Kidney glomerular epithelial cell (primary cell): ENCODE measurements around the gene THSD7B.

Experiments used
- DNase-seq: peaks from one replicate; lab custom pipeline; 2025; lab: John Stamatoyannopoulos, UW

Gene THSD7B

DNA sequence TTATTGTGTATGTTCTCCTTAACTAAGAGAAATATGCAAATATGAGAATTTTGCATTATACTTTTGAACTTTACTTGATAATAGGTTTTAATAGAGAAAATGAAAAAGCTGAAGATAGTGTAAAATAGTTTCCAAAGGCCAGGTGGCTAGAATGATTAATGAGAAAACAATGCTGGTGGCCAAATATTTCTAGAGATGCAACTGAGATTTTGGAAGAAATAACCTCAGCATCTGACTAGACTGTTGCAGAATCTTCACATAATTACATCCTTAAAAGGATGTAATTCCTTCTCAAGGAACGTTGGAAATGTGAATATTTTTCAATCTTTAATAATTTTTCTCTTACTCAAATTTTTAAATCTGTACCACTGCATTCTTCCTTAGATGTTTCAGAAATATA lies 434.4 kb downstream of the THSD7B start:
- DNase-seq, result no peak

DNA sequence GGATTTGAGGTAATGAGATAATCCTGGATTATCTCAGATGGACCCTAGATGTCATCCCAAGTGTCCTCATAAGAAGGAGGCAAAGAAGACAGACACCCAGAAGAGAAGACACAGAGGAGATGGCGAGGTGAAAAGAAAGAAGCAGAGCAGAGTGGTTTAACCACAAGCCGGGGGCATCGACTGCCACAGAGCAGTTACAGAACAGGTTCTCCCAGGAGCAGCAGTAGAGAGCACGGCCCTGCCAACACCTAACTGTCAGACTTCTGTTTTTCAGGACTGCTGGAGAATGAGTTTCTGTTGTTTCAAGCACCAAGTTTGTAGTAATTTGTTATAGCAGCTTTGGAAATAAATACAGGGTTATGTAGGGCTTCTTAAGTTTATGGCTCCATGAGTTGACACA lies 437.0 kb downstream of the THSD7B start:
- no peak for DNase-seq

DNA sequence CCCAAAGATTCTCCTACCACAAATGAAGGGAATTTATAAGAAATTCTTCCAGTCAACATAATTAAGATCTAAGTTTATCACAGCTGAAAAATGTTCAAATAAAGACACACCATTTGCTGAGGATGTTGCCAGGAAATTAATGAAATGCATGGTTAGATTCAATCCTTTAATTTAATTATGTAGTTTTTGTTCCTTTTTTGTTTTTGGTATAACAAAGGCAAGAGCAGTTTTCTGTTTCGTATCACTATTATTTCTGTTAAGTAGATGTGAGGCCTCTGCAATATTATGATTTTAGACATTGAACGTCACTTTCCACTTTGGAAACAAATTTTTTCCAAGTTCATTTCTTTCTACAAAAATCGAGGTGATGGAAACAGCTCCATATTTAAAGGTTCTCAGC lies 440.0 kb downstream of the THSD7B start:
- DNase-seq, result no peak

DNA sequence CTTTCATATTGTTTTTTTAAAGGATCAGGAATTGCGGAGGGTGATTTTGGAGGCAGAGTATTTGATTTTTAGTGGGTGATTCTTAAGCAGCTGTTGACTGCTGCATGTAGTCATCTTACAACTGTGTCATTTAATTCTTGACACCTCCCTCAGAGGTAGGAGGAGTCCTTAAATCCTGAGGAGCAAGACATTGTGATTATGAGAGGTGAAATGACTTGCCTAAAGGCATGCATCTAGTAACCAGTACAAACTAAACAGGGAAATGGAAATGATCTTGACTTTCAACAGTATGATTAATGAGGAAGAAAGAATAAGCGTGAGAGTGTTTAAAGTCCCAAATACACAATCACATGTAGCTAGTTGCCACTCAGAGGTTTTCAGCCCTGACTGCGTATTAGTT lies 440.7 kb downstream of the THSD7B start:
- DNase-seq, result no peak

DNA sequence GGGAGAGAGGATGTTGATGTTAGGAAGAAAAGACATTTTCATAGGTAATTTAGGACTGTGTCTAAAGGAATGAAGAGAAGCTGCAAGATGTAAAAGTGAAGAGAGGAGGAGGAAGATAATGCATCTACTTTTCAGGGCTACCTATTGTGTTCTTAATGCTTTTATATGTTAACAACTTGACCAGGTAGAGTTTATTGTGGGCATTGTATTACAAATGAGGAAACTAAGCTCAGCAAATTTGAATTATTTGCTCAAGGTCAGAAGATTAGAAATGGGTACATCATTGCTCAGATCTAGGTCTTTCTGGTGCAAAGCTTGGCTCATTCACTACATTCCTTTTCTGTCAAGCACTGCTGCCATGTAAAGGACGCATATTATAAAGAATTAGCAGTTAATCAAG lies 441.7 kb downstream of the THSD7B start:
- no peak for DNase-seq

DNA sequence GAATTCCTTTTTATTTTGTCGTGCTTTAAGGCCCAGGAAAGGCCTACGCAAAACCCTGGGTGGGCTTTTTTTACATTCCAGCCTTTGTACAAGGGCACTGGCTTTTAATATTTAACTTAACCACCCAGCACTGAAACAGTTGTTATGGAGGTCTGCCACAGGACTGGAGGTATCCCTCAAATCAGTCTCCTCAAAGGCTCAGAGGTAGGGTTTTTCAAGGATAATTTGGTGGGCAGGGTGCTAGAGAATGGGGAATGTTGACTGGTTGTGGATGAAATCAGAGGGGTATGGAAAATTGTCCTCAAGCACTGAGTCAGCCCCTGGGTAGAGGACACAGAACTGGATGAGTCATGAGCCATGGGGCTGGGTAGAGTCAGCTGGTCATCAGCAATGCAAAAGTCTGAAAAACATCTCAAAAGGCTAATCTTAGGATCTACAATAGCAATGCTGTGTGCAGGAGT lies 443.1 kb downstream of the THSD7B start:
- DNase-seq, result no peak

DNA sequence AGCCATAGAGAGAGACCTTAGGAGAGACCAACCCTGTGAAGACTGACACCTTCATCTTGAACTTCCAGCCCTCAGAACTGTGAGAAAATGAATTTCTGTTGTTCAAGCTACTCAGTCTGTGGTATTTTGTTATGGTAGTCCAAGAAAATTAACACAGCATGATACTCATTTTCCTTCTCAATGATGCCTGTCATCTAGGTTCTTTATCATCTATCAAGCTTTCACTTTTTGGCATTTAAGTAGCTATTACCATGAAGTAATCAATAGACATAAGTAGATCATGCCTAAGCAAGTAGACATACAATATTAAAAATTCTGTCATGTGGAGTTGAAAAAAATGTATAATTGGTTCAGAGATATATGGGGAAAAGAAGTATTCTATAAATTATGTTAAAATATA lies 444.7 kb downstream of the THSD7B start:
- no peak for DNase-seq

DNA sequence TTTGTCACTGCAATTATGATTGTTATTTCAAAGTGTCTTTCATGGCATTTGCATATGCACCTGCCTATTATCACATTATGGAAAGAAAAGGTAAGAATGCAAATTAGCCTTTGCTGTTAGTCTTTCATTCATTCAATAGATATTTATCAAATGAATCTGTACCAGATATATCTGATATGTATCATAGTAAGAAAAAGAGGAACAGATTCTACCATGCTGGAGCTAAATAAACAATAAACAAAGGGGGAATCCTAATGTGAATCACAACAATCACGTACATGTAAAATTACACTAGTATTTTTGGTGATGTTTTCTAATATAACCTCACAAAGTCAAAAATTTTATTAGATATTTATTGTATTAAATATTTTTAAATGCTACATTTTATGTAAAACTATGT lies 446.4 kb downstream of the THSD7B start:
- DNase-seq, result no peak

DNA sequence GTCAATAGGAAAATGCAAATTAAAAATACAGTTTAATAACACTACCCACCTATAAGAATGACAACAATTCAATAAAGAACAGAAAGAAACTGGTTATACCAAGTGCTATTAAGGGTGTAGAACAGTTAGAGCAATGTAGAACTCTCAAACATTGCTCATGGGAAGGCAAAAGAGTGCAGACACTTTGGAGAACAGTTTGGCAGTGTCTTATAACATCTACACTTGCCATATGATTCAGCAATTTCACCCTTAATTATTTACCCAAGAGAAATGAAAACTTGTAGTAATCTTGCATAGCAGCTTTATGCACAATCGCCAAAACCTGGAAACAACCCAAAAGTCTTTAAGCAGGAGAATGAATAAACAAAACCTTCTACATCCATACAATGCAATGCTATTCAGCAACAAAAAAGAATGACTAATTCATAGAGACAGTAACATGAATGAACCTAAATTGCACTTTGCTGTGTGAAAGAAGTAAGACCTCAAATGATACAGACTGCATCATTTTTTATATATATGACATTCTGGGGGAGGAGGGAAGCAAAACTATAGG lies 455.2 kb downstream of the THSD7B start:
- no peak for DNase-seq

DNA sequence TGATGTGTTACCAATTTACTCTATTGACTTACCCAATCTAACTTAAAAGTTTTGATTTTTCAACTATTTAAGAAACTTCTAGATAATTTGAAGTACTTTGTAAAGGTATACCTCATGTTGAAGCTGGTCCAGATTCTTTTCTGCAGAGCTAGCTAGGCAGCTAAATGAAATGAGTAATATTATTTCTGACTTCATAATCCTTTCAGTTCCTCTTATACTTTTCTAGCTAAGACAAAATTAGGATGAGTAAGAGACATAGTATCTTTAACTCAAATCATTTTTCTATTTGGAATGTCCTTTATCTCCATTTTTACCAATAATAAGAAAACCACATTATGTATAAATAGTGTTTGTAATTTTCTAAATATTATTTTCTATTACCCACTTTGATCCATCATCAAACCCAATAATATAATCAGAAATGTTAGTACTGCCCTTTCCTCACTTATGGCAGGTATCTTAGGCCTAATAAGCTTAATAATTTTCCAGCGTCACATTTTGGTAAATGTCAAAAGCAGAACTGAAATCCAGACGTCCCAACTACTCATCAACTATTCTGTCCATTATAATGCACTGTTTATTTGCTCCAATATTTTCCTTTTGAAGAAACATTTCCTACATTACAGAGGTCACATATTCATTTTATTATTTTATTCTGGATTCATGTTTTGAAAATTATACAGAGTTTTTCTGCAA lies 456.6 kb downstream of the THSD7B start:
- no peak for DNase-seq

DNA sequence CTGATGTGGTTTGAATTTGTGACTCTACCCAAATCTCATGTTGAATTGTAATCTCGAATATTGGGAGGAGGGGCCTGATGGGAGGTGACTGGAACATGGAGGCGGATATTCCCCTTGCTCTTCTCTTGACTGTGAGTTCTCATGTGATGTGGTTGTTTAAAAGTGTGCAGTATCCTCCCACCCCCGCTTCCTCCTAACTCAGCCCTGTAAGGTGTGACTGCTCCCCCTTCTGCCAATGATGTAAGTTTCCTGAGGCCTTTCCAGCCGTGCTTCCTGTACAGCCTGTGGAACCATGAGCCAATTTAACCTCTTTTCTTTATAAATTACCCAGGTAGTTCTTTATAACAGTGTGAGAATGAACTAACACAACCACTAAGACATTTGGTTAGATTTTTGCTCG lies 458.4 kb downstream of the THSD7B start:
- DNase-seq, result no peak

DNA sequence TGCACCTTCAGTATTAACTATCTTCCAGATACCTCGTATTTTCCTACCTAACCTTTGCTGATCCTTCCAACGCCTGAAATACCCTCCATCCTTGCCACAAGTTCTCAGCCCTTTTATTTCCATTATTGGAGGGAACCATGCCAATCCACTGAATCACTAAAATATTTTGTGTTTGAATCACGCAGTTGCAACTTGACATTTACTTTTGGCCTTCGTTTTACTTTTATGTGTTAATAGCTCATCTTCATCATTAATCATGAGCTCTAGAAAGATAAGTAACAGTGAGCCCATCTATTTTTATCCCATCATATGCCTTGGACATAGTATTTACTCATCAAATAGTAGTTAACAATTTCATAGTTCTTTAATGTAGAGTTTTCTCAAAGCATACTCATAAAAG lies 463.2 kb downstream of the THSD7B start:
- DNase-seq, result peak; percentile 80

DNA sequence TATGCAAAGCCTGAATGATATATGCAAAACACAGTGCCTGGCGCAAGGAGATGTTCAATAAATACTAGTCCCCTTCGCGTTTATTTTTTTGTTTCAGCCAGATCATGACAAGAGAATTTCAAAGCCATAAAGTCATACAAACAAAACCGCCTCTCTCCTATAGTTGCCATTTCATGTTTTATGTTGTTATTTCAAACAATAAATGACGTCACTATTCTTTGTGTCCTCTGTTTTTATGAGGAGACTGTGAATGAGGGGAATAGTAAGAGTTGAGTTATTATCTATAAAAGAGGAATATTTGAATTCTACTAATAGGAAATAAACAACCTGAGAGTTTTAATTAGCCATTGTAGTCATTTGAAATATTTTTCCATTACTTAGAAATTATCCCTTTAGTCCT lies 464.5 kb downstream of the THSD7B start:
- peak; percentile 15 for DNase-seq

DNA sequence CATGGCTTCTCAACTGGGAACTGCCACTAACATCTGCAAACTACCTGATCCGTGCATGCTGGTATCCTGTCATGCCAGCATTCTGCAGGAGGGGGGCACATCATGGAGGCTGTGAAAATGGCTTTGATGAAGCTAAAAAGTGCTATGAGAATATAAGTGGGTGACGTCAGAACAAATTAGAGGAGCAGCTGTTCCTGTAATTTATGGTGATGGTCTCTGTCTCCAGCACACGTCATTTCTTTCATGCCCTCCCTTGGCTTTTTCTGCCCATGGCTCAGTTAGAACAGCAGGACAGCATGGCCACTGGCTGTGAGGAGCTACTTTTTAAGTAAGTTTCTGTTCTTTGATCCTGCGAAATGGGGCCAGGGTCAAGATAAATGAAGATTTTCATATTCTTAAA lies 466.3 kb downstream of the THSD7B start:
- no peak for DNase-seq

DNA sequence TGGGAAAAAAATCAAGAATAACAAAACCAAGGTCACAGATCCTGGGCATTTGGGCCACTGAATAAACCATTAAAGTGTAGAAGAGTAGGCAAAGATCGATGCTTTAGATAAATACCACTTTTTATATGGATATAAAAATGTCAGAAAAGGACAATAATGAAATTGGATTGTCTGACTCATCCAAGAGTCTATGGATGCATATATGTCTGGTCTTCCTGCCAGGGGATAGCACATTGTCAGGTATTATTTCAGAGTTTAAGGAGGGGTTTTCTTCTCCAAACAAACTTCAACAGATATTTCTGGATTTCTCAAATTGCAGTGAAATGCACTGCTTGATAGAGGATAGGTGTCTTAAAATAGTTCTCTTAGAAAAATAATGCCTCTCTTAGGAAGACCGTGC lies 466.7 kb downstream of the THSD7B start:
- DNase-seq, result no peak

DNA sequence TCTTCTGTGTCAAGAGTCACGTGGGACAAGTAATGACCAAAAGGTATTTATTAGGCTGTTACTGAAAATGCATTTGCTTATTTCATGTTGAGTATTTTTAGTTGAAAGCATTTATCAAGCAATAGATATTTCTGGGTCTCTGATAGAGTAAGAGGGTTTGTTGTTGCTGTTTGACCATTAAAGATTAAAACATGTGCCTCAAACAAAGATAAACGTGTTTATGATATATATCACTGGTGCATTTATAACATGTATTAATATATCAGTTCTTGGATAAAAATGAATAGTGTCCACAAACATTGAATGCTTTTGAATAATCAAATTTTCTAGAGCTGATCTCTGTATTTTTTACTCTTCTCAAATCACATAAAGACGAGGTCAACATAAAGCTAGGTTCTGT lies 467.7 kb downstream of the THSD7B start:
- DNase-seq, result no peak

DNA sequence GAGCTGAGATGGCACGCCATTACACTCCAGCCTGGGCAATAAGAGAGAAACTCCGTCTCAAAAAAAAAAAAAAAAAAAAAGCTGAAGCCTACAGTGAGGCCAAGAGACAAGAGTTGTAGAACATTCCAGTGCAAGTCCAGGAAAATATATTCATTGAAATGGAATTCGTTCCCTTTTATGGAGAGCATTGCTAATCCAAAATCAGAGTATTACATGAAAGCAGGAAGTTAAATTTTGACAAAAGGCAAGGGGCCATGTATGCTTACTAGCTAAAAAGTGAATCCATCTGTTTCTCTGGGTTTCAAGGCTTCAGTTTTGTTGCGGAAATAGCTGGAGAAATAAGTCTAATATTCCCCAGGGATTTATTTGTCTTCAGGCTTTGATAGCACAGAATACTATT lies 471.7 kb downstream of the THSD7B start:
- DNase-seq, result no peak

DNA sequence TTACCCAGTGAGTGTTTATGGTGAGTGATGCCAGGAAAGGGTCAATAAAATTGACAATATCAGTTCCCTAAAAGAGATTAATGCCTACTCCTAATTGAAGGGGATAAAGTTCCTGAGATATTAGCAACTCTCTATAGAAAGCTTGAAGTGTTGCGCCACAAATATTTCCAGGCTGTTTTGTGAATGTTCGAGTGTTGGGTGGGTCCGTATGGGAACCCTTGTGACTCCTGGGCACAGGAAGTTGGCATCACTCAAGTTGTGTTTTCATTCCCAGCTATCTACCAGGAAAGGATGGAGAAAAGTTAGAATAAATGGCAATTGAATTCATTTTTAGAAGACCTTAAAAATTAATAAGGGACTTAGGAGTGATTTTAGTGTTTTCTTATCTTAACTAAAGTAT lies 472.7 kb downstream of the THSD7B start:
- no peak for DNase-seq

DNA sequence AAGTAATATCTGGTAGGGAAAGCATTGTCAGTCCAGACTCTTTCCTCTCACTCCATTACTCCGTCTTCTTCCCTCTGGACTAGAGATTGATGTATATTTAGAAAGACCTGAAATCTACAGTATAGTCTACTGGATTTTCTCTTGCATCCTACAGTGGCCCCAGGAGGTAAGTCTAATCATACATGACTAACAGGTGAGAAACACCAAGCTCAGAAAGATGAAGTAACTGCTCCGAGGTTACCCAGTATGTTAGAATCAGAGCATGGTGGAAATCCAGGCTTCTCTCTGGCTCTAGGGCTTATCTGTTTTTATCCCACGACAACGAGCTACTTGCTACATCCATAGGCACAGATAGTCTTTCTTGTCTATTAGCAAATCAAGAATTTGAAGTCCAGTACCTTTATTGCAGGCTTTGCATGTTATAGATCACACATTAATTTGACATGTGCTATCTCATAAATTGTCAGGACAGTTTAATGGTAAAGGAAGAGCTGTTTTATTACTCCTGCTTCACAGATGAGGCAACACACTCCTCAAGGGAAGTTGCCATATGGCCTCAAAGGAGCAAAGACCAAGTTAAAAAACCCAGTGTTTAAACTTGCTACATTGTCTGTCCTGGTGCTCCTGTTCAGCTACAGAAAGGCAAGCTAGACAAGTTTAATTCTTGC lies 484.3 kb downstream of the THSD7B start:
- no peak for DNase-seq

DNA sequence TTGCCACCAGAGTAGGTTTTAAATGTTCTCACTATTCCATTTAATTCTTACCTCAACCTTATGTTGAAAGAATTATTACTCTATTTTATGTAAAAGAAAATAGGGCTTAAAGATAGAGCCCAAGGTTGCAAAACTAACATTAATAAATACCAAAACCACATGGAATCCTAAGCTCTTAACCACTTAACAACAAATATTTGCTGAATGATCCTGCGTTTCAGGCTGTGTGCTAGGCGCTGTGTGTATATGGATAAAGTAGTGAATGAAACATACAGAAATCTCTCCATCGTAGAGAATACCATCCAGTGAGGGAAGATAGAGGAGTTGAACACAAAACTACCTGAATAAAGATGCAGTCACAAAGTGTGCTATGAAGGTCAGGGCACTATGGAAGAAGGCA lies 485.1 kb downstream of the THSD7B start:
- no peak for DNase-seq

DNA sequence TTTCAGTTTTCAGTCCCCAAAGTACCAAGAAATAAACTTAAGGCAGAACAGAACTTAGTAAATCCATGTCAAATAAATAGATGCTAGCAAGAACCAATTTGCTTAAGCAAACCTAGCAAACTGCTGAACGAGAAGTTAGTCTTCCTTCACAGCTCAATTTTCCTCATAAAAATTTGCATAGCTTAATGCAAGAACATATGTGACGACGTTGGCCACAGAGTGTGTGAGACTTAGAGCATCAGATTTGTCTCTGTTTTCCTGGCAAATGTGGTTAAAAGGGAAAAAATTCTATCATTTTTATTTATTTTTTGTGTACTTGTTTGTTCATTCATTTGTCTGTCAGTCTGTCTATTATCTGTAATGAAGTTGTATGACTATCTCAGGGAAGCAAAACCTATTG lies 485.7 kb downstream of the THSD7B start:
- DNase-seq, result no peak

DNA sequence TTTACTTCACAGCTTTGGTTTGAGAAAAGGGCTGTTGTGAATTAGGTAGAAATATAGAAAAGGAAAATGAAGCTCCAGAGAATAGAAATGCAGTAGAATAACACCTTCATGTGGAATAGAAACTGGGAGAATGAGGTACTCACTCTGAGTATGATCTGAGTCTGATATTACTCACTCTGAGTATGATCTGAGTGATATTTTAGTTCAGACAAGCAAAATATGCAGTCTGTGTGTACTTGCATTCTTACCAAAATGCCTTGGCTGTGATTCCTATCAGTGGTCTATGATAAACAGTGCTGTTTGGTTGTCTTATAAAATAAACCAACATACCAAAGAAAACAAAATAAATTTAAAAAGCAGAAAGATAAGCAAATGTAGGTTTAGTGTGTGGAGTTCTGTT lies 487.6 kb downstream of the THSD7B start:
- DNase-seq, result peak; percentile 19

DNA sequence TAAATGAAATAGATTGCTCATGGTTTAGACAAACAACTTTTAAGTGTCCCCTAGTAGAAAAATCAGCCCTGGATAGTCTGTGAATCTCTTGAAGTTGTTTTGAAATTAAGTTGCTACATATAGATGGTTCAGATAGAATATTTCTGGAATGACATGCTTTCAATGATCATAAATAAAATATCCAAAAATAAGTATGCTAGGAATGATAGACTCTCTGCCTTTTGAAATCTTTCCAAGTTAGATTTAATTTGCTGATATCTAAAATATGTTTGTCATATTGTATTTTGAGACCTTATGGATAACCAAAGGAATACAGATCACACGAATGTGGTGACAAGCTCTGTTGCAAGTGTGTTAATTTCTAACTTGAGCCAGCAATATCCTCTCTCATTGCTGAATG lies 488.7 kb downstream of the THSD7B start:
- DNase-seq, result no peak

DNA sequence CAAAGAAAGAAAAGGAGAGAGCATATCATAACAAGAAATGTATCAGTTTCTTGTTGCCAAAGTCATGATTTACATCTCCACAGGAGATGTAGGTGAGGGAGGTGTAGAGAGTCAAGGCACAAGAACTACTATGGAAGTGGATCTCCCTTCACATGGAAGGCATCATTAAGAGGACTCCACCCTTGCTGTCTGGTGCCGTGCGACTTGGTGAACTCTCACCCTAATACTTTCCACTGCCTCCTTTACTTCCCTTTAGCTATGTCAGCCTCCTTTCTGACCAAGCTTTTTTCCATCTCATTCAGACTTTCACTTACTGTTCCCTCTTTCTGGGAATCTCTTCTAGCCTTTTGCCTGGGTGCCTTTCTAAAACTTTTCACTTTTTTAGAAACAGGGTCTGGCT lies 490.0 kb downstream of the THSD7B start:
- no peak for DNase-seq
